ENCODE results near the gene CCDC174.

The CCDC174 gene

DNA sequence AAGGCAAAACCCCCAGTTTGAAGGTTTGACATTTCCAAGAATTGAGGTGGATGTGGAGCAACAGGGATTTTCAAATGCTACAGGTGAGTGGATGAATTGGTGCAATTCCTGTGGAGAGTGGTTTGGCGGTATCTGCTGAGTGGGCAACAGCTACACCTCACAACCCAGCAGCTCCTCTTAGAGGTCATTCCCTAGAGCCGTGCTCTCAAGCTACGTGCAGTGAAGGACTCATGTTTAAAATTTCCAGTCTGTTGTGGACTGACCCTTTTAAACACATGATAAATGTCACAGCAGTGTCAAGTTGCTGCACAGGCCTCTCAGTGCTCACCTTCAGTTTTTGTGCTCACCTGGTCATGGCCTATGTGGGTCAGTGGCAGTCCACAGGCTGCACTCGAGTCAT is 32.9 kb downstream of the CCDC174 start:
- TF ChIP-seq, protein P1, sequence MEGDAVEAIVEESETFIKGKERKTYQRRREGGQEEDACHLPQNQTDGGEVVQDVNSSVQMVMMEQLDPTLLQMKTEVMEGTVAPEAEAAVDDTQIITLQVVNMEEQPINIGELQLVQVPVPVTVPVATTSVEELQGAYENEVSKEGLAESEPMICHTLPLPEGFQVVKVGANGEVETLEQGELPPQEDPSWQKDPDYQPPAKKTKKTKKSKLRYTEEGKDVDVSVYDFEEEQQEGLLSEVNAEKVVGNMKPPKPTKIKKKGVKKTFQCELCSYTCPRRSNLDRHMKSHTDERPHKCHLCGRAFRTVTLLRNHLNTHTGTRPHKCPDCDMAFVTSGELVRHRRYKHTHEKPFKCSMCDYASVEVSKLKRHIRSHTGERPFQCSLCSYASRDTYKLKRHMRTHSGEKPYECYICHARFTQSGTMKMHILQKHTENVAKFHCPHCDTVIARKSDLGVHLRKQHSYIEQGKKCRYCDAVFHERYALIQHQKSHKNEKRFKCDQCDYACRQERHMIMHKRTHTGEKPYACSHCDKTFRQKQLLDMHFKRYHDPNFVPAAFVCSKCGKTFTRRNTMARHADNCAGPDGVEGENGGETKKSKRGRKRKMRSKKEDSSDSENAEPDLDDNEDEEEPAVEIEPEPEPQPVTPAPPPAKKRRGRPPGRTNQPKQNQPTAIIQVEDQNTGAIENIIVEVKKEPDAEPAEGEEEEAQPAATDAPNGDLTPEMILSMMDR (IDR thresholded peaks at IDR 0.05; ENCODE audit: low read depth, low read length), result no peak
- DNase-seq (ENCODE audit: low read depth in 2 of 2), result no peak
- no peak overlapping the region for H3K4me3 ChIP-seq (replicated peaks in 1 of 2; ENCODE audit: low read depth in 2 of 2, low read length in 2 of 2)

DNA sequence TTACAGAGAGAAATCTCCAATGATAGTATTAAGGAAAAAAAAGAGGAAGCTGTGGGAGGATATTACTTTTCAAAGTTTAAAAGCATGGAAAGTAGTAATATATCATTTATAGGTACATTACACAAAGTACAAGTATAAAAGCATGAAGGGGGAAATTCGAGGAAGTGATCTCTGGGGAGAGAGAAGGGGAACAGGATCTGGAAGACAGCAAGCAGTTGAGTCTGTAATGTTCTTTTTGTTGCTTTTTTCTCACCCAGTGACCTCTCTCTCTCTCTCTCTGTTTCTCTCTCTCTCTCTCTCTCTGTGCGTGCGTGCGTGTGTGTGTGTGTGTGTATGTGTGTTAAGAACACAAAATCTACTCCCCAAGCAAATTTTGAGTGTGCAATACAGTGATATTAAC is 33.6 kb downstream of the CCDC174 start:
- TF ChIP-seq, protein P1 (IDR thresholded peaks at IDR 0.05; ENCODE audit: low read depth, low read length), result no peak
- no peak for DNase-seq (ENCODE audit: low read depth in 2 of 2)
- H3K4me3 ChIP-seq (replicated peaks in 1 of 2; ENCODE audit: low read depth in 2 of 2, low read length in 2 of 2), result no peak overlapping the region

DNA sequence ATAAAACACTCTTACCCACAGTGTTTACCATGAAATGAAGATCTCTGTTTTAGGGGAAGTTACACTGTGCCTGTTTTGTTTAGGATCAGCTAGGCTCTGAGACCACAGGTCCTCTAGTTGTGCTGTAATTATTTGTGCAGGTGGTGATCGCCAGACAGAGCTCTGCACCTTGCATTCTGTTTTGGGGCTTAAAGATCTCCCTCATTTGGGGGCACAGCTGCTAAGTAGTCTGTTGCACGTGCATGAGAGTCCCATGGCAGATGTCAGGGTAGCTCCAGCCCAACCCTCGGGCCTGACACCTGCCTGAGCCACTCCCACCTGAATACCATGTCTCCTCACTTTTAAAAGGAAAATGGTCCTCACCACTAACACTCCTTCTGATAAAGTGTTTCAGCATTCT is 35.8 kb downstream of the CCDC174 start:
- TF ChIP-seq, protein P1 (IDR thresholded peaks at IDR 0.05; ENCODE audit: low read depth, low read length), result no peak

DNA sequence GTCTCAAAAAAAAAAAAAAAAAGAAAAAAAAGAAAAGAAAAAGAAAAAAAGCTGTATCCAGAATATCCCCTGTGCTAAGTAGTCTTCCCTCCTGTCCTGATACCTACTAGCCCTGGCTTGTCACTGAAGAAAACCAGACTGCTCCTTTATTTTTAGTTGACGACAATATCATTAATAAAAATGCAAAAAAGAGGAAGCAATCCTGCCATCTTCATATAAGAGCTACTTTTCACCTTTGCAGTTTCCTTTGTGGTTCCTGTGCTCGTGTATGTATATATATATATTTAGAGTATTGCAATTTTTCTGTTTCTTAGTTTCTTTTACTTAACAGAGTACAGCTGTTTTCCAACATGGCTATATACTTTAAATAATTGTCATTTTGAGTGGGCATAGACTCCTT is 37.0 kb downstream of the CCDC174 start:
- TF ChIP-seq, protein P1 (IDR thresholded peaks at IDR 0.05; ENCODE audit: low read depth, low read length), result no peak
- H3K4me3 ChIP-seq (replicated peaks in 1 of 2; ENCODE audit: low read depth in 2 of 2, low read length in 2 of 2), result no peak overlapping the region
- no peak for DNase-seq (ENCODE audit: low read depth in 2 of 2)

More for the DNA sequence above, 35.8 kb downstream of the CCDC174 start:
- no peak for DNase-seq (ENCODE audit: low read depth in 2 of 2)
- no peak overlapping the region for H3K4me3 ChIP-seq (replicated peaks in 1 of 2; ENCODE audit: low read depth in 2 of 2, low read length in 2 of 2)

DNA sequence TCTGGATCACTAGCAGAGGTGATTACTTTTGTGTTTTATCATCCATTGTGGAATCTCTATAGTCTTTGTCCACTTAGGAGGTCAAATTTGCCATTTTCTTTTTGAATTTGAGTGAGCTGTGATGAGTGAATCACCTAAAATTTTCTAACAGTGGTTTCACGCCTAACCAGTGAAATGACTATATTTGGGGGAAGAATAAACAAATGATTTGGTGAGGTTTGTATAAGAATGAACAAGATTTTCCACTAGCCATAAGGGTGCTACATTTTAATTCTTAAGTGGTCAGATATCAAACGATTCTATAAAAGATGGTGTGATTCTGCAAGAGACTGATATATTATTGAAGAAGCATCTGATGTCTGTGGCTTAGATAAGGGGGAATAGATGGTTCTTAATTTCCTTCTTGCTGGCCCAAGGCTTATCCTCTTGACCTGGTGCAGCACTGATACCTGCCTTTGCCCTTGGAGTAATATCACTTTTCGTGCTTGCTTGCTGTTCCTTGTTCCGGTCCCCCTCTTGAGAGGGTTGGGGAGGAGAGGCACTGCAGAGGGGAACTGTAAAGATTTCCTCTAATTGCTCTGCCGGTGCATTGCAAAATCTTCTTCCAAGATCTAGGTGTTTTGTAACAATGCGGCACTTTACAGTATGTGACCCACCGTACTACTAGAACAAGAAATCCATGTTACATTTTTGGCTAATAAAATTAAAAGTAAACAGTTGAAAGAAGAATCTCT is 37.9 kb downstream of the CCDC174 start:
- no peak for DNase-seq (ENCODE audit: low read depth in 2 of 2)
- TF ChIP-seq, protein P1 (IDR thresholded peaks at IDR 0.05; ENCODE audit: low read depth, low read length), result no peak
- no peak overlapping the region for H3K4me3 ChIP-seq (replicated peaks in 1 of 2; ENCODE audit: low read depth in 2 of 2, low read length in 2 of 2)

DNA sequence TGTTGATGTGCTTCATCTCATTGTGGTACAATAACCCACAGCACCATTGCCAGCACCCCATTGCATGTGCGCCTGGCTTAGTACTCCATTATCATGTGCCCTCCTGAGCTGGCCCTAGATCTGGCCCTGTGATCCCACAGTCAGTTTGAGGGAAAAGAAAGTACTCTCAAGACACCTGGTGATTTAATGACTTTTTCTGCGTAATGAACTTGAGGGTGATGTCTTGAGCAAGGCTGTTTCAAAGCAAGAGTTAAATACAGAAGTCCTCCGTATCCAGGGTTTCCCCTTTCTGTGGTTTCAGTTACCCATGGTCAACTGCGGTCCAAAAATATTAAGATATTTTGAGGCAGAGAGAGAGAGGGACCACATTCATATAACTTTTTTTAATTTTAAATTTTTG is 39.7 kb downstream of the CCDC174 start:
- TF ChIP-seq, protein P1 (IDR thresholded peaks at IDR 0.05; ENCODE audit: low read depth, low read length), result no peak
- H3K4me3 ChIP-seq (replicated peaks in 1 of 2; ENCODE audit: low read depth in 2 of 2, low read length in 2 of 2), result no peak overlapping the region
- DNase-seq (ENCODE audit: low read depth in 2 of 2), result no peak

DNA sequence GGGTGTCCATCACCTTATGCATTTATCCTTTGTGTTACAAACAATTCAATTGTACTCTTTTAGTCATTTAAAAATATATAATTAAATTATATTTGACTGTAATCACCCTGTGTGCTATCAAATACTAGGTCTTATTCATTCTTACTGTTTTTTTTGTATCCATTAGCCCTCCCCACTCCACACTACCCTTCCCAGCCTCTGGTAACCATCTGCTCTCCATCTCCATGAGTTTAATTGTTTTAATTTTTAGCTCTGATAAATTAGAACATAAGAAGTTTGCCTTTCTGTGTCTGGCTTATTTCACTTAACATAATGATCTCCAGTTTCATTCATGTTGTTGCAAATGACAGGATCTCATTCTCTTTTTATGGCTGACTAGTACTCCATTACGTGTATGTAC is 40.2 kb downstream of the CCDC174 start:
- H3K4me3 ChIP-seq (replicated peaks in 1 of 2; ENCODE audit: low read depth in 2 of 2, low read length in 2 of 2), result no peak overlapping the region
- TF ChIP-seq, protein P1 (IDR thresholded peaks at IDR 0.05; ENCODE audit: low read depth, low read length), result no peak
- DNase-seq (ENCODE audit: low read depth in 2 of 2), result no peak
